ENCODE results near the gene ZNF227. TPM values are rescaled to one million over a fixed set of nuclear protein-coding genes. Genes with fewer than 3 reads are reported as not detected.

Gene ZNF227
- total RNA-seq, 1 experiment from 2014 or later = 18.5 TPM

DNA sequence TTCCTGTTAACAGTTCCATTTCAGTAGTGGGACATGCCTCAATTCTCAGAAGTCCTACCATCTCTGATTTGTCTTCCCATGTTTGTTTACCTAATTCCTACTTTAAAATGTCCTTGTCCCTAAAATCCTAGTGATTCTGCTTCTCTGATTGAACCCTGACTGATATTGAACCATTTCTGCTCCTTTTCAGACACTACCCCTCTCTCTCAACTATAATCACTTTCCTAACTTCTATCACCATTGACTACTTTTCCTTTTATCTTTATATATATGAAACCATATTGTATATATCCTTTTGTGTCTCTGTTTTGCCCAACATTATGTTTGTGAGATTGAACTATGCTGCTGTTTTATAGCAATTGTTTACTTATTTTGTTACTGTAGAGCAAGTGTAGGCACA lies 15.6 kb upstream of the ZNF227 start:
- CTCF ChIA-PET = no interaction called here
- H3K9me3 Mint-ChIP-seq = peaks cover 55% of the 10 kb centered on the region
- no peak overlapping the region for H3K27ac Mint-ChIP-seq
- no peaks in the 10 kb centered on the region for H3K4me1 Mint-ChIP-seq
- no peak for DNase-seq (ENCODE audit: low spot score)
- H3K4me3 Mint-ChIP-seq = no peak overlapping the region
- peaks cover 25% of the 10 kb centered on the region for H3K27me3 Mint-ChIP-seq (ENCODE audit: low read depth)
- peaks cover 8% of the 10 kb centered on the region for H3K36me3 Mint-ChIP-seq
- no peak for TF ChIP-seq RORB (CRISPR knock-in tag; IDR thresholded peaks at IDR 0.05)
- TF ChIP-seq, protein P1, sequence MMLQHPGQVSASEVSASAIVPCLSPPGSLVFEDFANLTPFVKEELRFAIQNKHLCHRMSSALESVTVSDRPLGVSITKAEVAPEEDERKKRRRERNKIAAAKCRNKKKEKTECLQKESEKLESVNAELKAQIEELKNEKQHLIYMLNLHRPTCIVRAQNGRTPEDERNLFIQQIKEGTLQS (CRISPR knock-in tag; conservative IDR thresholded peaks at IDR 0.05) = no peak
- no peak for TF ChIP-seq NFYB (CRISPR knock-in tag; conservative IDR thresholded peaks at IDR 0.05; ENCODE audit: low read depth)
- TF ChIP-seq, protein P2, sequence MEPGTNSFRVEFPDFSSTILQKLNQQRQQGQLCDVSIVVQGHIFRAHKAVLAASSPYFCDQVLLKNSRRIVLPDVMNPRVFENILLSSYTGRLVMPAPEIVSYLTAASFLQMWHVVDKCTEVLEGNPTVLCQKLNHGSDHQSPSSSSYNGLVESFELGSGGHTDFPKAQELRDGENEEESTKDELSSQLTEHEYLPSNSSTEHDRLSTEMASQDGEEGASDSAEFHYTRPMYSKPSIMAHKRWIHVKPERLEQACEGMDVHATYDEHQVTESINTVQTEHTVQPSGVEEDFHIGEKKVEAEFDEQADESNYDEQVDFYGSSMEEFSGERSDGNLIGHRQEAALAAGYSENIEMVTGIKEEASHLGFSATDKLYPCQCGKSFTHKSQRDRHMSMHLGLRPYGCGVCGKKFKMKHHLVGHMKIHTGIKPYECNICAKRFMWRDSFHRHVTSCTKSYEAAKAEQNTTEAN (CRISPR knock-in tag; IDR thresholded peaks at IDR 0.05) = no peak
- TF ChIP-seq ZNF263 (CRISPR knock-in tag; IDR thresholded peaks at IDR 0.05; ENCODE audit: low read depth) = no peak
- no peak for TF ChIP-seq ZNF532 (CRISPR knock-in tag; IDR thresholded peaks at IDR 0.05; ENCODE audit: borderline replicate concordance)
- TF ChIP-seq, protein P3, sequence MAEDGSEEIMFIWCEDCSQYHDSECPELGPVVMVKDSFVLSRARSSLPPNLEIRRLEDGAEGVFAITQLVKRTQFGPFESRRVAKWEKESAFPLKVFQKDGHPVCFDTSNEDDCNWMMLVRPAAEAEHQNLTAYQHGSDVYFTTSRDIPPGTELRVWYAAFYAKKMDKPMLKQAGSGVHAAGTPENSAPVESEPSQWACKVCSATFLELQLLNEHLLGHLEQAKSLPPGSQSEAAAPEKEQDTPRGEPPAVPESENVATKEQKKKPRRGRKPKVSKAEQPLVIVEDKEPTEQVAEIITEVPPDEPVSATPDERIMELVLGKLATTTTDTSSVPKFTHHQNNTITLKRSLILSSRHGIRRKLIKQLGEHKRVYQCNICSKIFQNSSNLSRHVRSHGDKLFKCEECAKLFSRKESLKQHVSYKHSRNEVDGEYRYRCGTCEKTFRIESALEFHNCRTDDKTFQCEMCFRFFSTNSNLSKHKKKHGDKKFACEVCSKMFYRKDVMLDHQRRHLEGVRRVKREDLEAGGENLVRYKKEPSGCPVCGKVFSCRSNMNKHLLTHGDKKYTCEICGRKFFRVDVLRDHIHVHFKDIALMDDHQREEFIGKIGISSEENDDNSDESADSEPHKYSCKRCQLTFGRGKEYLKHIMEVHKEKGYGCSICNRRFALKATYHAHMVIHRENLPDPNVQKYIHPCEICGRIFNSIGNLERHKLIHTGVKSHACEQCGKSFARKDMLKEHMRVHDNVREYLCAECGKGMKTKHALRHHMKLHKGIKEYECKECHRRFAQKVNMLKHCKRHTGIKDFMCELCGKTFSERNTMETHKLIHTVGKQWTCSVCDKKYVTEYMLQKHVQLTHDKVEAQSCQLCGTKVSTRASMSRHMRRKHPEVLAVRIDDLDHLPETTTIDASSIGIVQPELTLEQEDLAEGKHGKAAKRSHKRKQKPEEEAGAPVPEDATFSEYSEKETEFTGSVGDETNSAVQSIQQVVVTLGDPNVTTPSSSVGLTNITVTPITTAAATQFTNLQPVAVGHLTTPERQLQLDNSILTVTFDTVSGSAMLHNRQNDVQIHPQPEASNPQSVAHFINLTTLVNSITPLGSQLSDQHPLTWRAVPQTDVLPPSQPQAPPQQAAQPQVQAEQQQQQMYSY (CRISPR knock-in tag; IDR thresholded peaks at IDR 0.05) = no peak
- TF ChIP-seq TEAD4 (CRISPR knock-in tag; IDR thresholded peaks at IDR 0.05) = no peak
- TF ChIP-seq ESRRA (CRISPR knock-in tag; IDR thresholded peaks at IDR 0.05; ENCODE audit: borderline replicate concordance) = no peak
- no peak for ATAC-seq
- POLR2A ChIA-PET = no interaction called here

DNA sequence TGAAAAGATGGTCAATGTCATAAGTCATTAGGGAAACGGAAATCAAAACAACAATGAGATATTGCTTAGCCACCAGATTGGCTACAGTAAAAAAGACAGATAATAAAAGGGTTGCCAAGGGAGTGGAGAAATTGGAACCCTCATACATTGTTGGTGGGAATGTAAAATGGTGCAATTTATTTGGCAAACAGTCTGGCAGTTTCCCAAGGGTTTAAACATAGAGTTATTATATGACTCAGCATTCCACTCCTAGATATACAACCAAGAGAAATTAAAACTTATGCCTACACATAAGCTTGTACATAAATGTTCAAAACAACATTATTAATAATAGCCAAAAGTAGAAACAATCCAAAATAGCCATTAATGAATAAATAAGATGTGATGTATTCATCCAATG lies 9.9 kb upstream of the ZNF227 start:
- DNase-seq (ENCODE audit: low spot score) (no peak), ATAC-seq (no peak)
- Mint-ChIP-seq H3K27ac (no peak overlapping the region), H3K4me3 (no peak overlapping the region), H3K36me3 (peaks cover 16% of the 10 kb centered on the region), H3K9me3 (peaks cover 51% of the 10 kb centered on the region), H3K4me1 (peaks cover 2% of the 10 kb centered on the region; the same call in 1 of the 2 replicates), H3K27me3 (ENCODE audit: low read depth) (peaks cover 26% of the 10 kb centered on the region)
- CTCF ChIA-PET = no interaction called here
- POLR2A ChIA-PET = no interaction called here
- TF ChIP-seq ZNF532 (CRISPR knock-in tag; IDR thresholded peaks at IDR 0.05; ENCODE audit: borderline replicate concordance) (no peak), SP1 (CRISPR knock-in tag; conservative IDR thresholded peaks at IDR 0.05) (no peak), ZNF138 (CRISPR knock-in tag; conservative IDR thresholded peaks at IDR 0.05) (no peak), ATF1 (CRISPR knock-in tag; IDR thresholded peaks at IDR 0.05) (no peak), ZNF263 (CRISPR knock-in tag; IDR thresholded peaks at IDR 0.05; ENCODE audit: low read depth) (no peak), PRRX2 (CRISPR knock-in tag; IDR thresholded peaks at IDR 0.05) (no peak), CTCF (IDR thresholded peaks at IDR 0.05) (no peak), GRHL2 (CRISPR knock-in tag; IDR thresholded peaks at IDR 0.05; ENCODE audit: insufficient replicate concordance, severe bottlenecking) (no peak)

Measured in WTC11 (cell line).